NCI-H748 treated with DMSO at 0.1 percent for 48 hours (cell line): Measurements from ENCODE around the gene EDA.
"Not testable (repeated sequence)": the region's sequence is repeated elsewhere in the genome, so short reads cannot be mapped to it uniquely, and the experiment has no call there.

Experiments
- DNase-seq: peaks from one replicate; lab custom pipeline; 2025; lab: John Stamatoyannopoulos, UW

The EDA gene

GRCh38 chrX:69746051-69746450 lies 130.1 kb downstream of the EDA start:
- DNase-seq = no peak

- no peak for DNase-seq
These were observed 132.1 kb downstream of the EDA start for GRCh38 chrX:69748055-69748454.

- DNase-seq = no peak
These were observed 144.2 kb downstream of the EDA start for GRCh38 chrX:69759921-69760625.

GRCh38 chrX:69761633-69762032 lies 145.7 kb downstream of the EDA start:
- no peak for DNase-seq

- DNase-seq = no peak
These were observed 146.4 kb downstream of the EDA start for GRCh38 chrX:69762340-69762739.

GRCh38 chrX:69793260-69793935 lies 177.5 kb downstream of the EDA start:
- DNase-seq = no peak

GRCh38 chrX:69795702-69796101 lies 179.8 kb downstream of the EDA start:
- no peak for DNase-seq

GRCh38 chrX:69807400-69807799 lies 191.5 kb downstream of the EDA start:
- no peak for DNase-seq

GRCh38 chrX:69808375-69808774 lies 192.5 kb downstream of the EDA start:
- no peak for DNase-seq

GRCh38 chrX:69813677-69814076 lies 197.8 kb downstream of the EDA start:
- no peak for DNase-seq

- no peak for DNase-seq
These were observed 199.2 kb downstream of the EDA start for GRCh38 chrX:69815063-69815462.

GRCh38 chrX:69815519-69815918 lies 199.6 kb downstream of the EDA start:
- no peak for DNase-seq

- no peak for DNase-seq
These were observed 228.7 kb downstream of the EDA start for GRCh38 chrX:69844636-69845035.

- not testable (repeated sequence) for DNase-seq
These were observed 244.1 kb downstream of the EDA start for GRCh38 chrX:69859999-69860398.

GRCh38 chrX:69876221-69876620 lies 260.3 kb downstream of the EDA start:
- no peak for DNase-seq

- no peak for DNase-seq
These were observed 268.3 kb downstream of the EDA start for GRCh38 chrX:69884210-69884609.

- DNase-seq = no peak
These were observed 280.1 kb downstream of the EDA start for GRCh38 chrX:69896046-69896445.

- DNase-seq = no peak
These were observed 284.6 kb downstream of the EDA start for GRCh38 chrX:69900491-69900890.

- no peak for DNase-seq
These were observed 290.5 kb downstream of the EDA start for GRCh38 chrX:69906447-69906846.

GRCh38 chrX:69914781-69915180 lies 298.9 kb downstream of the EDA start:
- DNase-seq = no peak

GRCh38 chrX:69919749-69920148 lies 303.8 kb downstream of the EDA start:
- DNase-seq = no peak

GRCh38 chrX:69932323-69932722 lies 316.4 kb downstream of the EDA start:
- DNase-seq = no peak

- no peak for DNase-seq
These were observed 332.4 kb downstream of the EDA start for GRCh38 chrX:69948276-69948797.

- DNase-seq = no peak
These were observed 335.8 kb downstream of the EDA start for GRCh38 chrX:69951753-69952152.
